ENCODE measurements around the gene CTSA. TPM values are rescaled to one million over a fixed set of nuclear protein-coding genes. Genes with fewer than 3 reads are reported as not detected.

The CTSA gene
- total and polyA plus RNA-seq, 9 of the 15 experiments (the other 6 are each of a cell fraction or from before 2014, with no cell fraction given): 8.8 to 61.7 (median 28.3) TPM

GRCh38 chr20:45880988-45881788 is 9.9 kb upstream of the CTSA start, which contains the start of gene ZSWIM1 (continued):
- TF ChIP-seq, protein P1, sequence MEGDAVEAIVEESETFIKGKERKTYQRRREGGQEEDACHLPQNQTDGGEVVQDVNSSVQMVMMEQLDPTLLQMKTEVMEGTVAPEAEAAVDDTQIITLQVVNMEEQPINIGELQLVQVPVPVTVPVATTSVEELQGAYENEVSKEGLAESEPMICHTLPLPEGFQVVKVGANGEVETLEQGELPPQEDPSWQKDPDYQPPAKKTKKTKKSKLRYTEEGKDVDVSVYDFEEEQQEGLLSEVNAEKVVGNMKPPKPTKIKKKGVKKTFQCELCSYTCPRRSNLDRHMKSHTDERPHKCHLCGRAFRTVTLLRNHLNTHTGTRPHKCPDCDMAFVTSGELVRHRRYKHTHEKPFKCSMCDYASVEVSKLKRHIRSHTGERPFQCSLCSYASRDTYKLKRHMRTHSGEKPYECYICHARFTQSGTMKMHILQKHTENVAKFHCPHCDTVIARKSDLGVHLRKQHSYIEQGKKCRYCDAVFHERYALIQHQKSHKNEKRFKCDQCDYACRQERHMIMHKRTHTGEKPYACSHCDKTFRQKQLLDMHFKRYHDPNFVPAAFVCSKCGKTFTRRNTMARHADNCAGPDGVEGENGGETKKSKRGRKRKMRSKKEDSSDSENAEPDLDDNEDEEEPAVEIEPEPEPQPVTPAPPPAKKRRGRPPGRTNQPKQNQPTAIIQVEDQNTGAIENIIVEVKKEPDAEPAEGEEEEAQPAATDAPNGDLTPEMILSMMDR (IDR thresholded peaks at IDR 0.05 in 2 of 3, conservative IDR thresholded peaks at IDR 0.05 in 1 of 3; ENCODE audit: insufficient read depth in 2 of 3, low read depth in 1 of 3, low read length in 3 of 3): no peak
- TF ChIP-seq PML (IDR thresholded peaks at IDR 0.05; ENCODE audit: low read length) (peak; percentile 85), SREBF2 (CRISPR knock-in tag; IDR thresholded peaks at IDR 0.05) (no peak), KHSRP (IDR thresholded peaks at IDR 0.05) (peak; percentile 41), ZNF780A (CRISPR knock-in tag; IDR thresholded peaks at IDR 0.05) (no peak), ZNF639 (CRISPR knock-in tag; conservative IDR thresholded peaks at IDR 0.05 in 1 of 2, IDR thresholded peaks at IDR 0.05 in 1 of 2) (no peak), CSDE1 (IDR thresholded peaks at IDR 0.05) (peak in 1 of 2 experiments; percentile 96; a peak in 2 of 4 replicates), ELF4 (CRISPR knock-in tag; IDR thresholded peaks at IDR 0.05) (no peak), ZNF764 (CRISPR knock-in tag; IDR thresholded peaks at IDR 0.05; ENCODE audit: low read depth) (no peak), NCOA4 (IDR thresholded peaks at IDR 0.05; ENCODE audit: partially characterized antibody) (no peak), KLF6 (CRISPR knock-in tag; IDR thresholded peaks at IDR 0.05; ENCODE audit: borderline replicate concordance) (no peak), UBTF (IDR thresholded peaks at IDR 0.05; ENCODE audit: borderline replicate concordance in 1 of 2, low read depth in 2 of 2, low read length in 2 of 2) (0 out of 4 replicates have a peak, but pooled peaks of 1 of the 2 experiments have one; percentile 41), ZNF445 (CRISPR knock-in tag; IDR thresholded peaks at IDR 0.05; ENCODE audit: low read depth) (no peak), NFATC3 (IDR thresholded peaks at IDR 0.05) (peak; percentile 64; the same call in 1 of the 2 replicates), XRCC5 (IDR thresholded peaks at IDR 0.05; ENCODE audit: low read depth, low read length) (no peak), RCOR1 (IDR thresholded peaks at IDR 0.05; ENCODE audit: borderline replicate concordance in 1 of 2, low read depth in 2 of 2, low read length in 2 of 2) (0 out of 4 replicates have a peak, but pooled peaks of 1 of the 2 experiments have one; percentile 18)
- TF ChIP-seq, protein P2, sequence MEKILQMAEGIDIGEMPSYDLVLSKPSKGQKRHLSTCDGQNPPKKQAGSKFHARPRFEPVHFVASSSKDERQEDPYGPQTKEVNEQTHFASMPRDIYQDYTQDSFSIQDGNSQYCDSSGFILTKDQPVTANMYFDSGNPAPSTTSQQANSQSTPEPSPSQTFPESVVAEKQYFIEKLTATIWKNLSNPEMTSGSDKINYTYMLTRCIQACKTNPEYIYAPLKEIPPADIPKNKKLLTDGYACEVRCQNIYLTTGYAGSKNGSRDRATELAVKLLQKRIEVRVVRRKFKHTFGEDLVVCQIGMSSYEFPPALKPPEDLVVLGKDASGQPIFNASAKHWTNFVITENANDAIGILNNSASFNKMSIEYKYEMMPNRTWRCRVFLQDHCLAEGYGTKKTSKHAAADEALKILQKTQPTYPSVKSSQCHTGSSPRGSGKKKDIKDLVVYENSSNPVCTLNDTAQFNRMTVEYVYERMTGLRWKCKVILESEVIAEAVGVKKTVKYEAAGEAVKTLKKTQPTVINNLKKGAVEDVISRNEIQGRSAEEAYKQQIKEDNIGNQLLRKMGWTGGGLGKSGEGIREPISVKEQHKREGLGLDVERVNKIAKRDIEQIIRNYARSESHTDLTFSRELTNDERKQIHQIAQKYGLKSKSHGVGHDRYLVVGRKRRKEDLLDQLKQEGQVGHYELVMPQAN (IDR thresholded peaks at IDR 0.05; ENCODE audit: borderline replicate concordance): 0 out of 2 replicates have a peak, but pooled peaks have one; percentile 44

Measured in K562 (cell line).